ENCODE results near the gene ASAP3.
A peak's percentile ranks its signal among the peaks of the same experiment; 100 is the strongest.

Gene ASAP3

DNA sequence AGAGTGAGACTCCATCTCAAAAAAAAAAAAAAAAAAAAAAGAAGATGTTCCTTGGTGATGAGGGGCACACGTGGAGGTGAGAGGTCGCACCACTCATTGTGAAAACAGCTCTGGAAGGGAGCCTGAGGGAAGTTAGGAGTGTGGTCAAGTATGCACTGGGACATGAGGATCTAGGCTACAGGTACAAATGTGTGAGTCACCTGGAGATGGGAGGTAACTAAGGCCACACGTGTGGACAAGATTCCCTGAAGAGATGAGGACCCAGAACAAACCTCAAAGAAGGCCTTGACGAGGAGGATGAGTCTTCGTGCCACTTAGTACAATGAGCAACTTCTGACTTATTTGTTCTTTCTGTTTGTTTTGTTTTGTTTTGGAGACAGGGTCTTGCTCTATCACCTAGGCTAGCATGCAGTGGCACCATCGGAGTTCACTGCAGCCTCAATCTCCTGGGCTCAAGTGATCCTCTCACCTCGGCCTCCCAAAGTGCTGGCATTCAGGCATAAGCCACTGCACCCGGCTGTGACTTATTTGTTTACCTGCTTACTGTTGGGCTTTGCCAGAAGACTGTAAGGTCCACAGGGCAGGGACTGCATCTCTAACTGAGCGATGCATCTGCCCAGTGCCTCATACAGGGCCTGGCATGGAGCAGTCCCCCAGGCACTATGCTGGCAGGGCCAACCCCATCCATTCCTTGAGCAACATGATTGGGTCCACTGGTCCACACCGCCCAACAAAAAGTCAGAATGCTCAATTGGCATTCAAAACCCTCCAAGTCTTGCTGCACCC lies 6.4 kb downstream of the ASAP3 start:
- peak; percentile 84 for DNase-seq (ENCODE audit: low spot score)

DNA sequence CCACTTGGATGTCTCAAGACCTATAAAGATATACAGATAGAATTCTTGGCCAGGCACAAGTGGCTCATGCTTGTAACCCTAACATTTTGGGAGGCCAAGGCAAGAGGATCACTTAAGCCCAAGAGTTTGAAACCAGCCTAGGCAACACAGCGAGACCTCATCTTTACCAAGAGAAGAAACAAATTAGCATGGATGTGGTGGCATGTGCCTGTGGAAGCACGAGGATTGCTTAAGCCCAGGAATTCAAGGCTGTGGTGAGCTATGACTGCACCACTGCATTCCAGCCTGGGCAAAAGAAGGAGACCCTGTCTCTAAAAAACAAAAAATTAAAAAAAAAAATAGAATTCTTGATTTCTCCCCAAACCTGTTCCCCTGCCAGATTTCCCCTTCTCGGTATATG lies 8.3 kb downstream of the ASAP3 start:
- no peak for DNase-seq (ENCODE audit: low spot score)

DNA sequence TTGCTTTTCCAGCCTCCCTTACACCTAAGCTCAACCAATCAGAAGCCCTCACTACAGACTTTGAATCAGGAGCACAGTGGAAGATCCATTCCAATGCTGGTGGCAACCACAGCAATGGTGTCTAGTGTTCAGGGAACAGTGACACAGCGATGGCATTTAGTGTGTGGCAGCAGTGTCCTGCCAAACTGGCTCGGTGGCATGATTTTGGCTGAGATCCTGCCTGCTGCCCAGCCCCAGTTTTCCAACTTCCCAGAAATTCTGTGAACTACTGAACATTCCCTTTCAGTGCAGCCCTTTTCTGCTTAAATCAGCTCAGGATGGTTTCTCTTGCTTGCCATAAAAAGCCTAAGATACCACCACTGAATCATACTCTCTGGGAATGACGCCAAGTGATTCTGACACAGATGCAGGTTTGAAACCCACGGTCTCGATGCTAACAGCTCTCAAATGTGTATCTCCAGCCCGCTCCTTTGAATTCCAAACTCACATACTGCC lies 8.8 kb downstream of the ASAP3 start:
- peak; percentile 78 for DNase-seq (ENCODE audit: low spot score)

DNA sequence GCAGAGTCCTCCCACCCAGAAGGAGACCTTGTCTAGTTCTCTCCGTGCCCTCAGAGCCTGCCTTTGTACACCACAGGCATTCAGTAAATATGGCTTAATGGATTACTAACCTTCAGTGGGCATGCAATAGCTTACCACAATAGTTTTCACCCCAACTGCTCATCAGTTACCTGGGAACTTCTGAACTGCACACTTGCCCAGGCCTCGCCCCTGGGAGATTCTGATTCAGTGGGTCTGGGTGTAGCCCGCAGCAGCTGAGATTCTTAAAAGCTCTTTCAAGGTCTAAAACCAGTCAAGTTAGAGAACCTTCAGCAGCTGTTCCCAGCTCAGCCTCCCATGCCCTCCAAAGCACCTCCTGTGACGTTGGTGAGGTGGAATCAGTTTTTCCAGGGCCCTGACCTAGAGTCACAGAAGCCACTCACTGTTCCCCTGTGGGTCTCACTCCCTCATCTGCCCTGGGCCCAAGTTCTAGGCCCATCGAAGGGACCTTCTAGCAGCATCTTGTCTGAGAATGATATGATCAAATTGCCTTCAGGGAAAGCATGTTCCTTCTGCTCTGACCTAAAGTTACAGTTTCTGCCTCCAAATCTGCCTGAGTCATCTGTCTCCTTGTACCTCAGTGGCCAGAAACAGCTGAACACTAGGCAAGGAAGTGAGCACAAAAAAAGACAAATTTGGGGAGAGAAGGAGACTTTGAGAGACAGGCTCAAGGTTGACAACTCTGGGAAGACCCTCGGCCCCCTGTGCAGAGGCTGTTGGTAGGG lies 10.8 kb downstream of the ASAP3 start:
- DNase-seq (ENCODE audit: low spot score) = peak; percentile 84

DNA sequence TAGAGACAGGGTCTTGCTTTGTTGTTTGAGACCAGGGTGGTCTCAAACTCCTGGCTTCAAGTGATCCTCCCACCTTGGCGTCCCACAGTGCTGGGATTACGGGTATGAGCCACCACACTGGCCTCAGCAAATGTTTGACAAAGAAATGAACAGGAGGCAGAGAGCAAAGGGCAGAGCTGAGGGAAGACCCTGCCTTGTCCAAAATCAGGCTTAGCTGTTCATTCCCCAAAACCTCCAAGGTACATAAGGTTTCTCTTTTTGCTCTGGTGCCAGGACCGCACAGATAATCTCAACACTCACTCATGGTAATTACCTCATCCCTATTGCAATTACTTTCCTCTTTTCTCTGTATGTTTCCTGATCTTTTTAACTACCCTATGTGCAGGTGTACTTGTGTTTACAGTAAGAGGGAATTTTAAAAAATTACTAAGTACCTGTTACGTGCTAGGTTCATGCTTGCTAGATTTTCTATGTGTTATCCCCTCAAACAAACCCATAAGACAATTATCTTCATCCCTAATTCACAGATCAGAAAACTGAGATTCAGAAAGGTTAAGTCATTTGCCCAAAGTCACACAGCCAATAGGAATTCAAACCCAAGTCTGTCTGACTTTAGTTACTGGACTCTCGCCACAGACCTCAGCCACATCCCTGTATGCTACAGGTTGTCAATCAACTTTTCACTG lies 11.5 kb downstream of the ASAP3 start:
- DNase-seq (ENCODE audit: low spot score) = no peak

DNA sequence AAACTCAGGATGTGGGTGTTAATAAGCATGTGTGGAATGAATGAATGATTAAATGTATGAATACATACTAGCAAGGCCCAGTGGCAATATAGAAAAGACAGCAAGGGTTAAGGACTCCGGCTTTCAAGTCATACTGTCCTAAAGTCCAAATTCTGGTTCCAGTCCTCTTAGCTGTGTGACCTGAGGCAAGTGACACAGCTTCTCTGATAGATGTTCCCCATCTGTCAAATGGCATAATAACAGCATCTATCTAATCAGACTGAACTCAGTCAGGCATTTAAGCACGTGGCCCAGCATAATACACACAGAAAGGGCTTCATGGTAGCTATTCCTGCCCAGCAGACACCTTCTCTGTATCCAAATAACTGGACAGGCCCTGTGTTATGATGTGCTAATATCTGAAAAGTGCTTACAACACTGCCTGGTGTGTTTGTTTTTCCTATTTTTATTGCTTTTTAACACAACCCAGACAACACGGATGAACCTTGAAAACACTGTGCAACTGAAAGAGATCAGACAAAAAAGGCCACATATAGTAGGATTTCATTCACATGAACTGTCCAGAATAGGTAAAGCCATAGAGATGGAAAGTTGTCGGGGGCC lies 12.4 kb downstream of the ASAP3 start:
- DNase-seq (ENCODE audit: low spot score) = no peak

DNA sequence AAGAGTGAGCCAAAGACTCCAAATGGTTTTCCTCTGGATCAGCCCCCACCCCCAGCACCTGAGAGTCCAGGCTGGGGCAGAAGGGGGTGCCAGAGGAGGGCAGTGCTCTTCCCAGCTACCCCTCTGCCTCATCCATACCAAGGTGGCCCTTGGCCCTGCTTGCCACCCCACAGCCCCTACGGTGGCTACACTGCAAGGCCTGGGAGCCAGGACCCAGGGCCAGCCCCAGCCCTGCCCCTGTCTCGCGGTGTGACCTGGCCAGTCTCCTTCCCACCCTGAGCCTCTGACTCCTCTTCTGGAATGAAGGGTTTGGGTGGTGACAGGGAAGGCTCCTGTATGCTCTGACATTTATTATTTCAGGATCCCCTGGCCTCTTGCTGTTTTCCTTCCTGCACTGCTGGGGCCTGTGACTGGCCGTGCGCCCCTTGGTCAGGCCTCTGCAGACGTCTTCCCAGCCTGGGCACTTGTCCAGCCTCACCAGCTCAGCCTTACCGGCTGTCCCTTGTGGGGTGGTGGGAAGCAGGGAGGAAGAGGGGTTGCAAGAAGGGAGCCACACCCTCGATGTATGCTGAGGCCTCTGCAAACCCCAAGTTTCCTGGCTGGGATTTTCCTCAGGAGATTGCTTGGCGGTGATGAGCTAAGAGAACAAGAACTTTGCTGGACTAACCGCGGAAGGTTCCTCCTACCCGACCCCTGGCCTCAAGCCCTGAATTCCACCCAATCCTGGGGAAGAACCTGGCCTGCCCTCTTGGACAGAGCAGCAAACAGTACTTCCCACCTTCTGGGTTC lies 13.5 kb downstream of the ASAP3 start:
- peak; percentile 59 for DNase-seq (ENCODE audit: low spot score)

DNA sequence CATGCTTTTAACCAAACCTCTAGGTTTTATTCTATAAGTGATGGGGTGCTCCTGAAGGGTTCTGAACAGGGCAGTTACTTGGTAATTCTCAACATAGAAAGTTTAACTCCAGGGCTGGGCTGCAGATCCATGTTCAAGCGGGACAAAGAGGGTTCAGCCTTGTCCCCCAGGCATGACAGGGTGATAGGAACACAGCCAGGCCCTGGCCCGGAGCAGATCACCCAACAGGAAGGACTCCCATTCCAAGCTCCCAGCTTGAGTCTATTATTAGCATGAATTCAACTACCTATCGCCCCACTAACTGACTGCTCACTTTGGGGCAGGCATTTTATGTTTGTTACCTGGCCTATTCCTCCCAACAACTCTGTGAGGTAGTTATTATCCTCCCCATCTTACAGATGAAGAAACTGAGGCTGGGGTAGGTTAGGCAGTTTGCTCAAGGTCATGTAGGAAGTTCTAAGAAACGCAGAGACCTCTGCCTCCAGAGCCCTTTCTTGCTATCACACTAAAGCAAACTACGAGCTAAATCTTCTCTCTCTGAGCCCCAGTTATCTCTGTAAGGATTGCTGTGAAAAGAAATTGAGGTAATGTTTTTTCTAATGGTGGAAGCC lies 14.5 kb downstream of the ASAP3 start:
- DNase-seq (ENCODE audit: low spot score) = no peak

DNA sequence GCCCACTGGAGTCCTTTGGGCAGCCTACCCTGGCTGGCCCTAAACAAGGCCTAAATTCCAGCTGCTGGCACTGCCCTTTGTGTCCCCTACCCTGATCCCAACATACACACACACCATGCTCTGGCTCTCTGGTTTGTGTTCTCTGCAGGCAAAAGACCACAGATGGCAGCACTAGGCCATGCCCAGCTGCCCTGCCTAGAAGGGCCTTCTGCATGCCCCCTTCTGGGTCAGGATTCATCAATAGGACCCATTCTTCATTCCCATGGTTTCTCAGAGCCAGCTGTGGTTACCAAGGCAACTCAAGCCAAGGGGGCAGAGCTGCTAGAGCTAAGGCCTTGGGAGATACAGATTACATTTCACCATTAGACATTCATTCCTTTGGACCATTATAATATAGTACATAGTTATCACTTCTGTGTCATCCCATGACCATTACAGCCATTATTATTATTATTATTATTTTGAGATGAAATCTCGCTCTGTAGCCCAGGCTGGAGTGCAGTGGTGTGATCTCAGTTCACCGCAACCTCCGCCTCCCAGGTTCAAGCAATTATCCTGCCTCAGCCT lies 17.5 kb downstream of the ASAP3 start:
- no peak for DNase-seq (ENCODE audit: low spot score)

DNA sequence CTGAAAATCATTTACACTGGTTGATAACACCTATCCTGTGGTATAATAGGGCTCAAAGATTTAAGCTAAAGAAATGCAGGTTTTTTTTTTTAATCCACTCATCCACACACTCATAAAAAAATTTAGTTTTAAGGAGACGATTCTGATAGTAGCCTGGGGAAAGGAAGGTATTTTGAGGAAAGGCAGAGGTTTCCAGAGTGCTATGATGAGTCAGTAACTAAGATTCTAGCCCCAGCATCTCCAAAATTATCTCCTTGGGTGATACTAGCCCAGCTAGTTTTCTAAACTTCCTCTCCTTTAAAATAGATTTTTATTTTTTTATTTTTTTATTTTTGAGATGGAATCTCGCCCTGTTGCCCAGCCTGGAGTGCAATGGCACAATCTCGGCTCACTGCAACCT lies 20.7 kb downstream of the ASAP3 start:
- DNase-seq (ENCODE audit: low spot score) = no peak

DNA sequence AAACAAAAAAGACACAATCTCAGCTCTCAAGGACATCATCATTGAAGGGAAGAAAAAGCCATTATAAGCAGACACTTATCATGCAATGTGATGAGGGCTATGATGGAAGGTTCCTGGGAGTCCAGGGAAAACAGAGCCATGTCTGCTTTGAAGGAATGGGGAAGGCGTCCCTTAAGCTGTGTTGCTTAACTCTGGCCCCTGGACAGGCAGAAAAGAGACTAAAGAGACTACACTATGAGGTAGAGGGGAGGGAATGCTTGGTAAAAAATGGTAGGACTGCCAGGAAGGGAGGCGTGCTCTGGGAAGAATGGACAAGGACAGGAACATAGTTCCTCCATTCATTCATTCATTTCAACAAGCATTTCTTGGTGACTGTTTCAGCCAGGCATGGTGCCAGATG lies 21.2 kb downstream of the ASAP3 start:
- no peak for DNase-seq (ENCODE audit: low spot score)

DNA sequence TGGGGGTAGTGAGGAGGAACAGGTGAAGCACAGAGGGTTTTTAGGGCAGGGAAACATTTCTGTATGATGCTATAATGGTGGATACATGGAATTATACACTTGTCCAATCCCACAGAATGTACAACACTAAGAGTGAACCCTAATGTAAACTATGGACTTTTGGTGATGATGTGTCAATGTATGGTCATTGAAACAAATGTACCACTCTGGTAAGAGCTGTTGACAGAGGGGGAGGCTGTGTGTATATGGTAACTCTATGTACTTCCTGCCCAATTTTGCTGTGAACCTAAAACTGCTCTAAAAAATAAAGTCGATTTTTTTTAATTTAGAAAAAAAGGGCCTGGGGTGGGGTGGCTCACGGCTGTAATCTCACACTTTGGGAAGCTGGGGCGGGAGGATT lies 22.9 kb downstream of the ASAP3 start:
- DNase-seq (ENCODE audit: low spot score) = no peak

DNA sequence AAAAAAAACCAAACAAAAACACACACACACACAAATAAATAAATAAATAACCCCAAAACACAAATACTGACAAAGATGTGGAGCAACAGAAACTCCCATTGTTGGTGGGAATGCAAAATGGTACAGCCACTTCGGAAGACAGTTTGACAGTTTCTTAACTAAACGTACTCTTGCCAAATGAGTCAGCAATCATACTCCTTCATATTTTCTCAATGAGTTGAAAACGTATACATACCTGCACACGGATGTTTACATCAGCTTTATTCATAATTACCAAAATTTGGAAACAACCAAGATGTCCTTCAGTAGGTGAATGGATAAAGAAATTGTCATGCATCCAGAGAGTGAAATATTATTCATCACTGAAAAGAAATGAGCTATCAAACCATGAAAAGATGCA lies 23.5 kb downstream of the ASAP3 start:
- DNase-seq (ENCODE audit: low spot score) = no peak

DNA sequence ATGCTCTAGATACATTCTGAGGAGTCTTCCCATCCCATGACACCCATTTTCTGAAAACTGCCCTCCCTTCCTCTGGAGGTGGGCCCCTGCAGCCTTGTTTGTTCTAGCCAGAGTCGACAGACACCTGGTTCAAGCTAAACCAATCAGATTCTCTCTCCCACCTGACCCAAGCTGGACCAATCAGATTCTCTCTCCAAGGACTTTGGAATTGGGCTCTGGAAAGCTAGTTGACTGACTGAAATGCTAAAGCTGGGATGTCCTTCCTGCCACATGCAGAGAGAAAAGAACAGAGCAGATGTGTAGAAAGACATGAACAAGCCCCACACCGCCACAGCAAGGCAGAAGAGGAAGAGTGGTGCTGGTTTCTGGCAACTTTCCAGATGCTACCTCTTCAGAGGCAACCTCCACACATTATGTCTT lies 24.6 kb downstream of the ASAP3 start:
- DNase-seq (ENCODE audit: low spot score) = no peak

DNA sequence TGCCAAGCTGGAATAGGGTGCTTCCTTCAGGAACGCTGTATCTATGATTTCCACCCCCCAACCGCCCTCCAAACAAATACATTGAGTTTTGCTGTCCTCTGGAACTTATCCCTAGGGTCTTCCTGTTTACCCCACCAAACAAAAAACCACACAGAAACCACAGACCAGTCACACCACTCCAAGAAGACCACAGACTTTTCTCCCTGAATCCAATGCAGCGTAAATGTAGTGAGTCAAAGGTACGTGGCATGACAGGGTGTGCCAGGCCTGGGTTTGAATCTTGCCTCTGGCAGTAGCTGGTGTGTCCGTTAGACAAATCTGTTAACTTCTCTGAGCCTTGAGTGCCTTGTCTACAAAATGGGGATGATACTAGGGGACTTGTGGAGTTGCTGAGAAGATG lies 27.8 kb downstream of the ASAP3 start:
- no peak for DNase-seq (ENCODE audit: low spot score)

DNA sequence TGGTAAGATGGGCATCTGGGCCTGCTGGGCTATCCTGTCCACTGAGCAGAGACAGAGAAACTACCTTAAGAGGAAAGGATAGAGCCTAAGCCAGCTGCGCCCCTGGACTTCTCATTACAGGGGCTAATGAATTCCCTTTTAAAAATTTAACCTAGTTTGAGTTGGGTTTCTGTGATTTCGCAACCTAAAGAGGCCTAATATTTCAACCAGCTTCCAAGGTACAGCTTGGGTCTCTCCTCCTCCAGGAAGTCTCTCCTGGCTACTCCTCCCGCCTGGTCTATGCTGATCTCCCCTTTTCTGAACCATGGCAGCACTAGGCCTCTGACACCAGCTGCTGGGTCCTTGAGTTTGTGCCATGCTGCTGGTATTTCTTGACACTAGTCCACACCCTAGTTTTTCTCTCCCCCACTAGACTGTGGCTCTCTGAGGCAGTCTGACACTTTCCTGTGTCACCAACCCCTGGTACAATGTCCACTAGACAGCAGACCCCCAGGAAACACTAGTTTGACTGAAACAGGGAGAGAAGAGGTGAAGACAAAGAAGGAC lies 30.5 kb downstream of the ASAP3 start:
- DNase-seq (ENCODE audit: low spot score) = no peak

DNA sequence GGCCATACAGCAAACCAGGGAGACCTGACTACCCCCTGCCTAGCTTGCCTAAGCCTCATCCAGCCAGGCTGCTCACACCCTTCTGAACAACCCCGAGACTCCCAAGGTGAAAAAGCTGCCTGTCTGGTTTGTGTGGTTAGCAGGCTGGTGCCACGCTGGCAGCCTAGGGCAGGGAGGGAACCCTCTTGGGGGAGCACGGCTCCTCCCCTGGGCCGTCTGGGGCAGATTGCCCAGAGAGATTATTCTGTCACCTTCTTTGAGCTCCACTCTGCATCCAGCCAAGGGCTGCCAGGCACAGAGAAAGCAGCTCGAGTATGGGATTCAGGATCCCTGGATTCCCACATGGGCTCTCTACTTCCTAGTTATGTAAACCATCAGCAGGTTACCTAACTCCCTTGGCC lies 32.0 kb downstream of the ASAP3 start:
- DNase-seq (ENCODE audit: low spot score) = peak; percentile 51

DNA sequence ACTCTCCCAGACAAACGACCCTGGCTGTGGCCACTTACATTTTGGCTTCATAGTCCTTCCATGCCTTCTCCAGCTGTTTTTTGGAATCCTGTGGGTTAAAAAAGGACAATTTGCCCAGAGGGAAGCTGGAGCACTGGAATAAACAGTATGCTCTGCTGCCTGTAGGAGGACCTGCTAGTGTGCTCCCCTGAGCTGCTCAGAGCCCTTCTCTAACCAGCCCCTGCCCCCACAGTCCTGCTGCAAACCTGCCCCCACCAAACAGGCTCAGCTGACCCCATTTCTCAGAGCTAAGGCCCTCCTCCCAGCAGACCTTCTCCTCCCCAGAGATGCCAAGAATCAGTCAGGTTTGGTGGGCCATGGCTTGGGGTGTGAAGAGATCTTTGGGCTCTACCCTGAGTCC lies 32.5 kb downstream of the ASAP3 start:
- no peak for DNase-seq (ENCODE audit: low spot score)

DNA sequence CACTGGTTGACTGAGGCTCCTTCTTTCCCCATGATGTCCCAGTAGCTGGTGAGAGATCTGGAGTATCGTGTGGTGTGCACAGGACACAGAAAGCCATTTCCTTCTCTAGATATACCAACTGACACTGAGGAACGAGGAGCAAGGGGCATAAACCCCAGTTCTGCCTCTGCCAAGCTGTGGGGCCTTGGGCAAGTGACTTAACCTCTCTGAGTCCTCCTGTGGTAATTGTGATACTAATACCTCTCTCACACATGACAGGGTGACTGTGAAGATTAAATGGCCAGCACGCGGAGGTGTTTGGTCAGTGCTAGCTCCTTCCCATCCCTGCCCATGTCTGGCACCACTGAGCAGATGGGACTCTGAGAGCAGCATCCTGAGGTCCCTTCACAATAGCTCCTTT lies 33.1 kb downstream of the ASAP3 start:
- DNase-seq (ENCODE audit: low spot score) = no peak

DNA sequence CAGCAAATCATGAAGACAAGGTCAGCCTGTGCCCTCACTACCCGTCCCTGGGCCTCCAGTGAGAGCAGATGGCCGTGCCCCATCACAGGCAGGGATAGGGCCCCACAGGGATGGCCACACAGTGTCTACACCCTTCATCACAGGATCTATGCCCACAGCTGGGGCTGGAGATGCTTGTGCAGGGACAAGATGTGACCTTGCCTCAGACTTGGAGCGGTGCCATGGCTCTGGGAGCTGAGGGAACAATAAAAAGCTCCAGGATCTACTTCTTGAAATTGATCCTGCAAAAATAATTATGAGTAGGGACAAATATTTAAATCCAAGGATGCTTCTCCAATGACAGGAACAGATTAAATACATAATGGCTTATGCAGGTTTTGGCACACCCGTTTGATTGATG lies 34.0 kb downstream of the ASAP3 start:
- no peak for DNase-seq (ENCODE audit: low spot score)

DNA sequence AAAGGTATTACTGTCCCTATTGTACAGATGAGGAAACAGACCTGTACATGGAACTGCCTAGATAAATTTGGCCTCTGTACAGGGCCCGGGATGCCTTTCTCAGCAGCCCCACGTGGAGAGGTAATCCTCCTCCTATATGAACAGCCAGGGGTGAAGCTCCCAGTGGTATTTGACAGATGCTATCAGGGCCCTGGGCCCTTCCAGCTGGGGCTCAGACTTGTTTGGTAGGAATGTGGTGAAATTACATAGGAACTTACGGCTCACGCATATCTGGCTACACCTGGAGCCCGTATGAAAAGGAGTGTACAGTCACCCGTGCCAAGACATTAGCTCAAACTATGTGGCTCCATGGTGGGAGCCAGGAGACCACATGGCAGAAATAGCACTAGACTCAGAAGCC lies 34.7 kb downstream of the ASAP3 start:
- DNase-seq (ENCODE audit: low spot score) = no peak

Measured in kidney tubule cell (primary cell).